NCI-H2171 treated with DMSO at 0.1 percent for 48 hours (cell line): ENCODE results near the gene ABCA13.
"Not testable (repeated sequence)": the region's sequence is repeated elsewhere in the genome, so short reads cannot be mapped to it uniquely, and the experiment has no call there.

Experiments
- DNase-seq: peaks from one replicate; lab custom pipeline; 2025; lab: John Stamatoyannopoulos, UW

The ABCA13 gene

GRCh38 chr7:48173756-48174382 is 2.6 kb downstream of the ABCA13 start:
- DNase-seq, result no peak

GRCh38 chr7:48175019-48175418 is 3.8 kb downstream of the ABCA13 start:
- DNase-seq, result no peak

GRCh38 chr7:48176356-48176893 is 5.2 kb downstream of the ABCA13 start:
- DNase-seq, result no peak

- DNase-seq, result no peak
Measured at GRCh38 chr7:48177271-48177670, 6.0 kb downstream of the ABCA13 start.

- peak; percentile 32 for DNase-seq
Measured at GRCh38 chr7:48179496-48180030, 8.3 kb downstream of the ABCA13 start.

GRCh38 chr7:48180981-48181380 is 9.7 kb downstream of the ABCA13 start:
- DNase-seq, result no peak

GRCh38 chr7:48182718-48183369 is 11.6 kb downstream of the ABCA13 start:
- no peak for DNase-seq

- no peak for DNase-seq
Measured at GRCh38 chr7:48183370-48183743, 12.1 kb downstream of the ABCA13 start.

- DNase-seq, result no peak
Measured at GRCh38 chr7:48183965-48184364, 12.7 kb downstream of the ABCA13 start.

GRCh38 chr7:48188776-48189520 is 17.7 kb downstream of the ABCA13 start:
- no peak for DNase-seq

GRCh38 chr7:48192996-48193395 is 21.7 kb downstream of the ABCA13 start:
- no peak for DNase-seq

- no peak for DNase-seq
Measured at GRCh38 chr7:48193421-48193820, 22.2 kb downstream of the ABCA13 start.

- DNase-seq, result not testable (repeated sequence)
Measured at GRCh38 chr7:48200946-48201589, 29.8 kb downstream of the ABCA13 start.

GRCh38 chr7:48202916-48203315 is 31.7 kb downstream of the ABCA13 start:
- DNase-seq, result not testable (repeated sequence)

- DNase-seq, result no peak
Measured at GRCh38 chr7:48207155-48207675, 36.0 kb downstream of the ABCA13 start.

- no peak for DNase-seq
Measured at GRCh38 chr7:48209004-48209600, 37.8 kb downstream of the ABCA13 start.

GRCh38 chr7:48213226-48213625 is 42.0 kb downstream of the ABCA13 start:
- no peak for DNase-seq

GRCh38 chr7:48217266-48217665 is 46.0 kb downstream of the ABCA13 start:
- DNase-seq, result no peak

- no peak for DNase-seq
Measured at GRCh38 chr7:48217753-48218152, 46.5 kb downstream of the ABCA13 start.

- no peak for DNase-seq
Measured at GRCh38 chr7:48224042-48224441, 52.8 kb downstream of the ABCA13 start.

GRCh38 chr7:48225101-48225500 is 53.8 kb downstream of the ABCA13 start:
- DNase-seq, result no peak

GRCh38 chr7:48237354-48237753 is 66.1 kb downstream of the ABCA13 start:
- DNase-seq, result no peak
